SIG-M5 treated with dmso at 0.1 percent for 504 hours (cell line): Measurements from ENCODE around the gene HS3ST4.
"Not testable (repeated sequence)": the region's sequence is repeated elsewhere in the genome, so short reads cannot be mapped to it uniquely, and the experiment has no call there.

ENCODE experiments used
- DNase-seq: peaks from one replicate; lab custom pipeline; 2025; ENCODE audit not compliant: unreplicated experiment; lab: John Stamatoyannopoulos, UW

The HS3ST4 gene

GRCh38 chr16:25977121-25977520, 285.4 kb downstream of the HS3ST4 start:
- DNase-seq: no peak

- DNase-seq: no peak
Observed at GRCh38 chr16:25978218-25978617, 286.5 kb downstream of the HS3ST4 start.

- DNase-seq: no peak
Observed at GRCh38 chr16:25988084-25988483, 296.3 kb downstream of the HS3ST4 start.

GRCh38 chr16:25988882-25989281, 297.1 kb downstream of the HS3ST4 start:
- DNase-seq: no peak

- DNase-seq: no peak
Observed at GRCh38 chr16:25996052-25996451, 304.3 kb downstream of the HS3ST4 start.

GRCh38 chr16:26005336-26005735, 313.6 kb downstream of the HS3ST4 start:
- DNase-seq: no peak

- DNase-seq: no peak
Observed at GRCh38 chr16:26012376-26012775, 320.6 kb downstream of the HS3ST4 start.

- no peak for DNase-seq
Observed at GRCh38 chr16:26015776-26016175, 324.0 kb downstream of the HS3ST4 start.

GRCh38 chr16:26016989-26017388, 325.2 kb downstream of the HS3ST4 start:
- no peak for DNase-seq

GRCh38 chr16:26019381-26020242, 327.9 kb downstream of the HS3ST4 start:
- no peak for DNase-seq

GRCh38 chr16:26026709-26027450, 335.1 kb downstream of the HS3ST4 start:
- DNase-seq: no peak

- DNase-seq: no peak
Observed at GRCh38 chr16:26031286-26031685, 339.5 kb downstream of the HS3ST4 start.

- DNase-seq: not testable (repeated sequence)
Observed at GRCh38 chr16:26032661-26033060, 340.9 kb downstream of the HS3ST4 start.

- no peak for DNase-seq
Observed at GRCh38 chr16:26041952-26042668, 350.4 kb downstream of the HS3ST4 start.

- no peak for DNase-seq
Observed at GRCh38 chr16:26050472-26050871, 358.7 kb downstream of the HS3ST4 start.

GRCh38 chr16:26051063-26051462, 359.3 kb downstream of the HS3ST4 start:
- DNase-seq: no peak

- no peak for DNase-seq
Observed at GRCh38 chr16:26053889-26054288, 362.1 kb downstream of the HS3ST4 start.

- no peak for DNase-seq
Observed at GRCh38 chr16:26058326-26058725, 366.6 kb downstream of the HS3ST4 start.

GRCh38 chr16:26070302-26071100, 378.7 kb downstream of the HS3ST4 start:
- DNase-seq: no peak

- DNase-seq: no peak
Observed at GRCh38 chr16:26071101-26071866, 379.5 kb downstream of the HS3ST4 start.
